Activated CD8-positive, alpha-beta memory T cell treated with anti-CD3 and anti-CD28 coated beads, Interleukin-2, amount 50 U/mL, for 4 hours (primary cell): Measurements from ENCODE around the gene KDM1B.

ENCODE experiments used
- DNase-seq: peaks from one replicate; pipeline ENCODE4 v3.0.0-alpha.2; 2020

The KDM1B gene

GRCh38 chr6:18265787-18266522, 110.7 kb downstream of the KDM1B start:
- DNase-seq, result no peak

- DNase-seq, result no peak
Observed at GRCh38 chr6:18266523-18266912, 111.3 kb downstream of the KDM1B start.

- DNase-seq, result no peak
Observed at GRCh38 chr6:18268066-18268465, 112.8 kb downstream of the KDM1B start.

- DNase-seq, result no peak
Observed at GRCh38 chr6:18269253-18269652, 114.0 kb downstream of the KDM1B start.

GRCh38 chr6:18269717-18270116, 114.5 kb downstream of the KDM1B start:
- DNase-seq, result no peak

- DNase-seq, result no peak
Observed at GRCh38 chr6:18270216-18270615, 115.0 kb downstream of the KDM1B start.
